ENCODE results near the gene MYORG.

- no peak for TF ChIP-seq CTCF (conservative IDR thresholded peaks at IDR 0.05)
- TF ChIP-seq EZH2 (IDR thresholded peaks at IDR 0.05; ENCODE audit: low read depth) = no peak
Observed at GRCh38 chr9:34374339-34374738, 2.4 kb downstream of the MYORG start.

Data from PC-9 (cell line).